Thyroid gland (tissue), 4 donors: ENCODE measurements around the gene TTBK1. TPM values are rescaled to one million over a fixed set of nuclear protein-coding genes. Genes with fewer than 3 reads are reported as not detected.

Source experiments
- DNase-seq, 2 donors: peaks; one replicate each; pipeline ENCODE4 v3.0.0-alpha.2; 2019
- H3K27ac ChIP-seq, 3 donors: fragments of 200-600 bp; sonication (generic); 1 replicate in 2 of 3; 2 replicates in 1 of 3; pipeline ENCODE4 v1.5.1; 2016 to 2019; ENCODE audit warnings: mild to moderate bottlenecking in 1 of 3, moderate library complexity in 1 of 3
- H3K27me3 ChIP-seq: fragments of 200-600 bp; sonication (generic); one replicate; pipeline ENCODE4 v1.5.1; 2019
- H3K36me3 ChIP-seq, 2 donors: fragments of 200-600 bp; sonication (generic); one replicate each; pipeline ENCODE4 v1.5.1; 2016 to 2019
- H3K4me1 ChIP-seq, 2 donors: fragments of 200-600 bp; sonication (generic); one replicate each; pipeline ENCODE4 v1.5.1; 2017 to 2019
- H3K4me3 ChIP-seq, 3 donors: fragments of 200-600 bp; sonication (generic); replicated peaks in 1 of 3; 1 replicate in 2 of 3; 2 replicates in 1 of 3; pipeline ENCODE4 v1.5.1; 2016; ENCODE audit warnings: mild to moderate bottlenecking in 1 of 3
- H3K9me3 ChIP-seq: fragments of 200-600 bp; sonication (generic); one replicate; pipeline ENCODE4 v1.5.1; 2017
- POLR2A ChIP-seq, 2 donors: fragments of 450-650 bp; IDR thresholded peaks; one replicate each; pipeline ENCODE4 v1.6.1; 2017; ENCODE audit warnings: antibody characterized with exemption in 2 of 2, mild to moderate bottlenecking in 2 of 2, moderate library complexity in 1 of 2
- WGBS, 2 donors: methylation state at CpG; one replicate each; pipeline ENCODE4 v1.1.5; 2017; 5-methylcytosine and 5-hydroxymethylcytosine counted together
- intact Hi-C: fragments of 100-400 bp; cut with DNase I; formaldehyde crosslinking; loops from one replicate; pipeline ENCODE4 v1.15.1; 2023
- total RNA-seq, 4 donors: library from RNA; depleted of rRNA; stranded (reverse); fragments of >200 nt; gene quantifications; one replicate each; pipeline ENCODE4 v1.2.3, GENCODE V29; 2016
- TF ChIP-seq, protein P1 (sequence below), 6 experiments: fragments of 200-600 bp in 3 of 6; fragments of 450-650 bp in 3 of 6; sonication (generic) in 3 of 6; IDR thresholded peaks; one replicate each; pipeline ENCODE4 v1.5.1; 2016 to 2019; ENCODE audit warnings: antibody characterized with exemption in 6 of 6, mild to moderate bottlenecking in 2 of 6, inconsistent platforms in 1 of 6, moderate library complexity in 1 of 6

TTBK1 gene
- total RNA-seq, 4 donors from 2014 or later, result 0.11 to 0.15 TPM; not detected in 2

DNA sequence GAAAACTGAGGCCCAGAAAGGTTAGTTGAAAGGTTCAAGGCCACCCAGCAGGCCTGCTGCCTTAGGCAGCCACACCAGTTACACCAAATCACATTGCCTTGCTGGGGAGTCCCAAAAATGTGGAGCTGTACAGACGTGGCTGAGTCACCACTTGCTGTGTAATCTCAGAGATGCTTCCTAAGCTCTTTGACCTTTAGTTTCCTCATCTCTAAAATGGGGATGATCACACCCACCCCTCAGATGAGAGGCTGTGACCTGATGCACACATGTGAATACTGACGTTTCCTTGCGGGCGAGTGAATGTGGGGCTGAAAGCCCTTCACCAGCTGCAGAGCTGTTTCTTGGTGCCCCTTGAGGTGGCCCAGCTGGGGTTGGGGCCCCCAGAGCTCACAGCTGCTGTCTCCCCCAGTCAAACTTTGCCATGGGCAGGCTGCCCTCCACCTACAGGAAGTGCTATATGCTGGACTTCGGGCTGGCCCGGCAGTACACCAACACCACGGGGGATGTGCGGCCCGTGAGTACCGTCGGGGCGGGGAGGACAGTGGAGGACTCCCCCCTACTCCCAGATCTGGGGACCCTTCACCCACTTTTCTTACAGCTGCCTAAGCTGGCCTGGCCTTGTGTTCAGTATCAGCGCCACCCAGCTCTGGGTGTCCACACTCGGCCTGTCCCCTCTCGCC lies 11.0 kb downstream of the TTBK1 start:
- Histone ChIP-seq H3K36me3 (no peaks in the 10 kb centered on the region), H3K9me3 (no peaks in the 10 kb centered on the region), H3K4me1 (no peaks in the 10 kb centered on the region), H3K4me3 (no peak overlapping the region), H3K27ac (no peak overlapping the region), H3K27me3 (no peaks in the 10 kb centered on the region)
- 87 to 91% methylated on average over 8 to 15 of the region's 15 CpGs for WGBS, 2 donors
- no peak for TF ChIP-seq POLR2A (IDR thresholded peaks at IDR 0.05)
- TF ChIP-seq, protein P1, sequence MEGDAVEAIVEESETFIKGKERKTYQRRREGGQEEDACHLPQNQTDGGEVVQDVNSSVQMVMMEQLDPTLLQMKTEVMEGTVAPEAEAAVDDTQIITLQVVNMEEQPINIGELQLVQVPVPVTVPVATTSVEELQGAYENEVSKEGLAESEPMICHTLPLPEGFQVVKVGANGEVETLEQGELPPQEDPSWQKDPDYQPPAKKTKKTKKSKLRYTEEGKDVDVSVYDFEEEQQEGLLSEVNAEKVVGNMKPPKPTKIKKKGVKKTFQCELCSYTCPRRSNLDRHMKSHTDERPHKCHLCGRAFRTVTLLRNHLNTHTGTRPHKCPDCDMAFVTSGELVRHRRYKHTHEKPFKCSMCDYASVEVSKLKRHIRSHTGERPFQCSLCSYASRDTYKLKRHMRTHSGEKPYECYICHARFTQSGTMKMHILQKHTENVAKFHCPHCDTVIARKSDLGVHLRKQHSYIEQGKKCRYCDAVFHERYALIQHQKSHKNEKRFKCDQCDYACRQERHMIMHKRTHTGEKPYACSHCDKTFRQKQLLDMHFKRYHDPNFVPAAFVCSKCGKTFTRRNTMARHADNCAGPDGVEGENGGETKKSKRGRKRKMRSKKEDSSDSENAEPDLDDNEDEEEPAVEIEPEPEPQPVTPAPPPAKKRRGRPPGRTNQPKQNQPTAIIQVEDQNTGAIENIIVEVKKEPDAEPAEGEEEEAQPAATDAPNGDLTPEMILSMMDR (IDR thresholded peaks at IDR 0.05), result no peak
- intact Hi-C loops, result no loop called here
- no peak for DNase-seq

DNA sequence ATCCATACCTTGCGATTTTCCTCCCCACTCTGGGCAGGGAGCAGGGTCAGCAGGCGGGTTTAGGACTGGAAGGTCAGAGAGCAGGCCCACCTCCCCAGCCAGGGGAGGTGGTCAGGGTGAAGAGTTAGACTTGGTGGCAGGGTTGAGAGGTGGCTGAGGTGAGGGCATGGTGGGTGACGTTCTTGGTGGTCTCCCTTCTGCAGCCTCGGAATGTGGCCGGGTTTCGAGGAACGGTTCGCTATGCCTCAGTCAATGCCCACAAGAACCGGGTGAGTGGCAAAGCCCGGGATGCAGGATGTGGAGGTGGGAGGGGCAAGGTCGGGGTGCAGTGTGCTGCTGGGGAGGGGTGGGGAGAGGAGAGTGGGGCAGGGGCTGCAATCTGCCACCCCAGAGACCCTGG lies 11.6 kb downstream of the TTBK1 start:
- no peak overlapping the region for H3K4me3 ChIP-seq
- DNase-seq, result no peak
- H3K9me3 ChIP-seq, result no peaks in the 10 kb centered on the region
- H3K4me1 ChIP-seq, result no peaks in the 10 kb centered on the region
- TF ChIP-seq POLR2A (IDR thresholded peaks at IDR 0.05), result no peak
- TF ChIP-seq, protein P1 (IDR thresholded peaks at IDR 0.05), result no peak
- no peak overlapping the region for H3K27ac ChIP-seq
- no peaks in the 10 kb centered on the region for H3K36me3 ChIP-seq
- WGBS, 2 donors, result 85 to 89% methylated on average over 11 of the region's 11 CpGs
- H3K27me3 ChIP-seq, result no peaks in the 10 kb centered on the region
- intact Hi-C loops, result no loop called here

DNA sequence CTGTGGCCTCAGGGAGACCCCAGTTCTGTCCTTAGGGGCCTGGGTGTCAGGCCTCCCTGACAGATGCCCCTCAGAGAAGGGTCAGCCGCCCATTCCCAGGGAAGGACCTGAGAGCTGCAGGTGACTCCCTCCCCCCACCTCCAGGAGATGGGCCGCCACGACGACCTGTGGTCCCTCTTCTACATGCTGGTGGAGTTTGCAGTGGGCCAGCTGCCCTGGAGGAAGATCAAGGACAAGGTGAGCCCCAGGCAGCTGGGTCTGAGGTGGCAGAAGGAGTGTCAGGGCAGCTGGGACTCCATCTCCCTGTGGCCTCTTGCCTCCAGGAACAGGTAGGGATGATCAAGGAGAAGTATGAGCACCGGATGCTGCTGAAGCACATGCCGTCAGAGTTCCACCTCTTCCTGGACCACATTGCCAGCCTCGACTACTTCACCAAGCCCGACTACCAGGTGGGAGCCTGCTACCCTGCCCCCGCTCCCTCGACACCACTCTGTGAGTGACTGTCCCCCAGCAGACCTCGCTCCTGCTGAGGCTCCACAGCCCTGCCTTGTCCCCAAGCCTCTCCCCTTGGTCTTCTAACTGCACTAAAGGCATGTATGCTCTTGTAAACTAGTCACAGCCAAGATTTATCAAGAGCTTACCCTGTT lies 12.2 kb downstream of the TTBK1 start:
- no peaks in the 10 kb centered on the region for H3K27me3 ChIP-seq
- no peak for DNase-seq
- H3K36me3 ChIP-seq, result no peaks in the 10 kb centered on the region
- WGBS, 2 donors, result 71 to 89% methylated on average over 7 to 11 of the region's 11 CpGs
- H3K27ac ChIP-seq, result no peak overlapping the region
- H3K4me3 ChIP-seq, result no peak overlapping the region
- H3K4me1 ChIP-seq, result no peaks in the 10 kb centered on the region
- H3K9me3 ChIP-seq, result no peaks in the 10 kb centered on the region
- TF ChIP-seq POLR2A (IDR thresholded peaks at IDR 0.05), result no peak
- TF ChIP-seq, protein P1 (IDR thresholded peaks at IDR 0.05), result no peak
- intact Hi-C loops, result no loop called here

DNA sequence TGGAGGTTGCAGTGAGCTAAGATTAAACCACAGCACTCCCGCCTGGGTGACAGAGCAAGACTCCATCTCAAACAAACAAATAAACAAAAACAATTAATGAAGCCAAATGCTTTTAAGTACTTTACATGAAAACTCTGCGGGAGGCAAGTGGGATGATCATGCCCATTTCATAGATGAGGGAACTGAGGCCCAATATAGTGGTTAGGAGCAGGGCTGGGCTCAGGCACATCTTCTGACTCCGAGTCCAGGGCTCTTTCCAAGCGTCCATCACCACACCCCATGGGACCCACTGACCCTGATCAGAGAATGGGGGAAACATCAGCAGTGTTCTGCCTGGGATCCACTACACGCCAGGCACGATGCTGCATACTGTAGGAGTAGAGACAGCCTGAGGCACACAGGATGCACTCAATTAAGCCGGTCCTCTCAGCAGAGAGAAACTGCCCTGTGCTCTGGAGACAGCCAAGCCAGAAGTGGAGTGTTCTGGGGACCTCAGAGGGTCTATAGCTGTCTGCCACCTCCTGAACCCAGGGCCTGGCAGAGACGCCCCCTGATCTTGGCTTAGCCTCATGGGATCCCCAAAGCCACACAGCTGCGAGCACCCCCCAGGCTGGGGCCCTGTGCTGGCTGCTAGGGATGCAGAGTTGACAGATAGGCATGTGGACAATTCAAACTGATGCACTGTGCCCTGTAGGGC lies 13.5 kb downstream of the TTBK1 start:
- DNase-seq, result no peak
- TF ChIP-seq, protein P1 (IDR thresholded peaks at IDR 0.05), result no peak
- no peak for TF ChIP-seq POLR2A (IDR thresholded peaks at IDR 0.05)
- intact Hi-C loops, result no loop called here
- no peaks in the 10 kb centered on the region for H3K27me3 ChIP-seq
- no peaks in the 10 kb centered on the region for H3K9me3 ChIP-seq
- H3K4me3 ChIP-seq, result no peak overlapping the region
- WGBS, 2 donors, result 88 to 95% methylated on average over 7 to 9 of the region's 9 CpGs
- no peaks in the 10 kb centered on the region for H3K36me3 ChIP-seq
- no peak overlapping the region for H3K27ac ChIP-seq
- no peaks in the 10 kb centered on the region for H3K4me1 ChIP-seq
